Ovary (tissue), 9 donors: ENCODE data around the gene IFITM10. TPM values are rescaled to one million over a fixed set of nuclear protein-coding genes. Genes with fewer than 3 reads are reported as not detected.

Experiments used
- DNase-seq, 5 donors: peaks; one replicate each; pipeline ENCODE4 v3.0.0-alpha.2; 2019 to 2020
- H3K27ac ChIP-seq, 2 donors: fragments of 200-600 bp; one replicate each; pipeline versions ENCODE4 v1.5.1 to v1.8.0; 2019 to 2022
- H3K27me3 ChIP-seq: fragments of 200-600 bp; one replicate; pipeline ENCODE4 v1.8.0; 2022
- H3K36me3 ChIP-seq: fragments of 200-600 bp; sonication (generic); one replicate; pipeline ENCODE4 v1.5.1; 2019
- H3K4me1 ChIP-seq: one replicate; pipeline ENCODE4 v1.8.1; 2013; ENCODE audit warnings: mild to moderate bottlenecking, moderate library complexity; ENCODE audit not compliant: insufficient read depth
- H3K4me3 ChIP-seq: fragments of 200-600 bp; sonication (generic); one replicate; pipeline ENCODE4 v1.5.1; 2017
- H3K9me3 ChIP-seq, 2 donors: fragments of 200-600 bp in 1 of 2; sonication (generic) in 1 of 2; one replicate each; pipeline versions ENCODE4 v1.5.1 to v1.8.1; 2013 to 2019; ENCODE audit warnings: mild to moderate bottlenecking in 1 of 2, moderate library complexity in 1 of 2
- CTCF ChIP-seq, 3 donors: fragments of 450-650 bp in 2 of 3; fragments of 200-600 bp in 1 of 3; IDR thresholded peaks; one replicate each; pipeline versions ENCODE4 v1.5.1 to v1.8.0; 2016 to 2022; ENCODE audit warnings: antibody characterized with exemption in 3 of 3, mild to moderate bottlenecking in 1 of 3
- EP300 ChIP-seq: sonication (generic); formaldehyde crosslinking; IDR thresholded peaks from one replicate; pipeline ENCODE4 v1.6.1; 2017; ENCODE audit warnings: antibody characterized with exemption
- POLR2A ChIP-seq: fragments of 450-650 bp; IDR thresholded peaks from one replicate; pipeline ENCODE4 v1.6.1; 2017; ENCODE audit warnings: antibody characterized with exemption, mild to moderate bottlenecking, moderate library complexity
- WGBS, 3 donors: extraction: QIAGEN DNeasy Blood & Tissue Kit in 1 of 3; methylation state at CpG; one replicate each; pipeline versions ENCODE4 v1.1.5 to v1.1.7; 2013 to 2017; 5-methylcytosine and 5-hydroxymethylcytosine counted together
- intact Hi-C, 4 donors: fragments of 100-400 bp; cut with DNase I; formaldehyde crosslinking; loops; one replicate each; pipeline versions ENCODE4 v1.11.0 to v1.15.1; 2022 to 2023
- polyA plus RNA-seq, 2 donors: library from polyadenylated mRNA; stranded (reverse); fragments of 200-250 nt in 1 of 2; fragments of 350-450 nt in 1 of 2; fragmentation: Illumina TruSeq in 1 of 2; extraction: RNeasy Lipid Tissue Mini Kit (QIAGEN cat#74804) in 1 of 2; gene quantifications; one replicate each; pipeline ENCODE4 v1.2.3, GENCODE V29; 2013 to 2014
- total RNA-seq, 7 donors: library from RNA; depleted of rRNA in 2 of 7; stranded (reverse); fragments of >200 nt in 2 of 7; fragmentation: NEBNext Ultra II Directional in 3 of 7; extraction: Animal tissue kit (Norgen Biotek cat#: 25700) in 3 of 7; gene quantifications; one replicate each; pipeline versions ENCODE4 v1.1.0 to v1.2.4, GENCODE V29; 2016 to 2023
- donor health status: DM: no; HTN: no; CAD: no; lungs with moderate emphysema.
- donor health status: DM: no; HTN: no; CAD: no.
- donor health status: Bipolar disorder and iron deficiency.
- donor health status: DM: yes; HTN: yes; CAD: no.
- donor health status: DM: no; HTN: no; CAD: no.
- donor health status: DM: yes; HTN: yes; CAD: no.

Gene IFITM10
- total and polyA plus RNA-seq, 9 donors = 0.15 to 3.6 (median 0.97) TPM

- no peak for DNase-seq
These were observed 2.4 kb downstream of the IFITM10 start for GRCh38 chr11:1747753-1748635.

GRCh38 chr11:1746956-1747752 lies 3.2 kb downstream of the IFITM10 start:
- intact Hi-C loops = no loop called here
- peaks cover 6% of the 10 kb centered on the region for H3K4me1 ChIP-seq
- no peak for DNase-seq
- no peaks in the 10 kb centered on the region for H3K36me3 ChIP-seq
- no peak overlapping the region for H3K27ac ChIP-seq
- WGBS, 3 donors = 85 to 91% (median 90%) methylated on average over 20 to 21 of the region's 21 CpGs
- no peaks in the 10 kb centered on the region for H3K27me3 ChIP-seq
- no peaks in the 10 kb centered on the region for H3K9me3 ChIP-seq
- no peak overlapping the region for H3K4me3 ChIP-seq
- TF ChIP-seq CTCF (IDR thresholded peaks at IDR 0.05) (no peak), EP300 (no peak)

More at GRCh38 chr11:1747753-1748635, 2.4 kb downstream of the IFITM10 start:
- intact Hi-C loops = no loop called here
- no peak overlapping the region for H3K4me3 ChIP-seq
- no peak overlapping the region for H3K27ac ChIP-seq
- 21 to 41% (median 30%) methylated on average over 62 to 72 of the region's 72 CpGs for WGBS, 3 donors
- no peaks in the 10 kb centered on the region for H3K36me3 ChIP-seq
- no peaks in the 10 kb centered on the region for H3K9me3 ChIP-seq
- TF ChIP-seq CTCF (IDR thresholded peaks at IDR 0.05) = no peak
- TF ChIP-seq POLR2A = no peak
- no peak for TF ChIP-seq EP300
- H3K27me3 ChIP-seq = no peaks in the 10 kb centered on the region
- peaks cover 6% of the 10 kb centered on the region for H3K4me1 ChIP-seq

DNA sequence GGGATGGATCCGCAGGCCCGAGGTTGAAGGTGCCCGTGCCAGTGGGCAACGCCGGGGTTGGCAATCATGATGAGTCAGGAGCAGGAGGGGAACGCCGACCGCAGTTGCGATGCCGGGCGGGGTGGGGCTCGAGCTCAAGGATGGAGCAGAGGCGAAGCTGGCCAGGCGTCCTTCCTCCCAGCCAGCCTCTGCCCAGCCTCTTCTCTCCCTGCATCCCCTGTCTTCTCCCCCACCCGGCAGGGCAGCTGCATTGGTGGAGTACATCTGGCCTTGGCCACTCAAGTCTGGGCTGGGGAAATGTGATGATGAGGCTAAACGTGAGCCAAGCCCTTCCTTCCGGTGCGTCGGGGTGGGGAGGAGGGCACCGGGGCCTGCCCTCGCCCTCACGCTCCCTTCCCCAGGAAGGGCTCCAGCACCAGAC lies 3.9 kb downstream of the IFITM10 start:
- H3K27me3 ChIP-seq = no peaks in the 10 kb centered on the region
- intact Hi-C loops = no loop called here
- H3K27ac ChIP-seq = no peak overlapping the region
- no peak for DNase-seq
- H3K4me1 ChIP-seq = peaks cover 6% of the 10 kb centered on the region
- no peaks in the 10 kb centered on the region for H3K36me3 ChIP-seq
- TF ChIP-seq EP300 (no peak), CTCF (IDR thresholded peaks at IDR 0.05) (no peak), POLR2A (no peak)
- no peak overlapping the region for H3K4me3 ChIP-seq
- H3K9me3 ChIP-seq = no peaks in the 10 kb centered on the region
- 73 to 79% (median 74%) methylated on average over 22 of the region's 22 CpGs for WGBS, 3 donors

DNA sequence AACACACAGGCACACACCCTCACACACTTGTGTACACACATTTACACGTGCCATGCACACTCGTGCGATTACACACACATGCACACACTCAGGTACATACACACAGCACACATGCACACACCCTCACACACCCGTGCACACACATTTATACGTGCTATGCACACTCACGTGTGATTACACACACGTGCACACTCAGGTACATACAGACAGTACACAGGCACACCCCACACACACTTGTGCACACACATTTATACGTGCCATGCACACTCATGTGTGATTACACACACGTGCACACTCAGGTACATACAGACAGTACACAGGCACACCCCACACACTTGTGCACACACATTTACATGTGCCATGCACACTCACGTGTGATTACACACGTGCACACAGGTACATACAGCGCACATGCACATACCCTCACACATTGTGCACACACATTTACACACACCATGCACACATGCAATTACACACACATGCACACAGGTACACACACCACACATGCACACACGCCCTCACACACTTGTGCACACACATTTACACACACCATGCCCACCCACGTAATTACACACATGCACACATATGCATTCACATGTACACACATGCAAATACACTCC lies 4.6 kb downstream of the IFITM10 start:
- TF ChIP-seq POLR2A (no peak), CTCF (IDR thresholded peaks at IDR 0.05) (no peak), EP300 (no peak)
- intact Hi-C loops = no loop called here
- no peak for DNase-seq
- H3K9me3 ChIP-seq = no peaks in the 10 kb centered on the region
- H3K4me3 ChIP-seq = no peak overlapping the region
- peaks cover 5% of the 10 kb centered on the region for H3K4me1 ChIP-seq
- H3K36me3 ChIP-seq = no peaks in the 10 kb centered on the region
- H3K27me3 ChIP-seq = no peaks in the 10 kb centered on the region
- 90 to 92% (median 92%) methylated on average over 14 of the region's 14 CpGs for WGBS, 3 donors
- no peak overlapping the region for H3K27ac ChIP-seq
